GM12892 (cell line): ENCODE data around the gene LRFN4.

Experiments
- POLR2A ChIP-seq: IDR thresholded peaks from 2 replicates; pipeline ENCODE4 v1.6.1; 2011; ENCODE audit warnings: low read depth, low read length, control low read depth
- POLR2AphosphoS5 ChIP-seq: IDR thresholded peaks from 2 replicates; pipeline ENCODE4 v1.6.1; 2011; ENCODE audit warnings: low read depth, low read length, control low read depth

GRCh38 chr11:66904981-66905521 is 48.2 kb downstream of the LRFN4 start:
- TF ChIP-seq POLR2AphosphoS5: no peak
- TF ChIP-seq POLR2A: no peak
